OCI-LY1 (cell line): ENCODE measurements around the gene CBX6.

Source experiments
- CTCF ChIP-seq: fragments of 200-600 bp; sonication (generic), shearing (Covaris generic); IDR thresholded peaks from 2 replicates; pipeline ENCODE4 v1.5.1; 2017; ENCODE audit warnings: mild to moderate bottlenecking, antibody characterized with exemption, low read length, moderate library complexity, mixed read lengths
- EZH2 ChIP-seq: fragments of 200-600 bp; sonication (generic), shearing (Covaris generic); IDR thresholded peaks from 2 replicates; pipeline ENCODE4 v1.8.0; 2017; ENCODE audit warnings: borderline replicate concordance, mixed run types, mild to moderate bottlenecking, antibody characterized with exemption, low read length, moderate library complexity, mixed read lengths

GRCh38 chr22:38866024-38866398 lies 6.0 kb downstream of the CBX6 start:
- TF ChIP-seq CTCF (no peak), EZH2 (no peak)
